Transverse colon (tissue), 4 donors: ENCODE measurements around the gene C1orf198. TPM values are rescaled to one million over a fixed set of nuclear protein-coding genes. Genes with fewer than 3 reads are reported as not detected.

ENCODE experiments used
- DNase-seq: peaks from one replicate; pipeline ENCODE4 v3.0.0-alpha.2; 2019
- H3K27ac ChIP-seq, 4 donors: fragments of 200-600 bp; sonication (generic); 2 replicates each; pipeline ENCODE4 v1.5.1; 2016 to 2018; ENCODE audit warnings: inconsistent platforms in 4 of 4
- H3K27me3 ChIP-seq: fragments of 200-600 bp; sonication (generic); 2 replicates; pipeline ENCODE4 v1.5.1; 2017; ENCODE audit warnings: inconsistent platforms
- H3K36me3 ChIP-seq, 4 donors: fragments of 200-600 bp; sonication (generic); 2 replicates each; pipeline ENCODE4 v1.5.1; 2017 to 2019; ENCODE audit warnings: inconsistent platforms in 4 of 4
- H3K4me1 ChIP-seq, 4 donors: fragments of 200-600 bp; sonication (generic); 2 replicates each; pipeline ENCODE4 v1.5.1; 2017 to 2020; ENCODE audit warnings: inconsistent platforms in 4 of 4
- H3K4me3 ChIP-seq, 4 donors: fragments of 200-600 bp; sonication (generic); 1 replicate in 1 of 4; 2 replicates in 3 of 4; pipeline versions ENCODE4 v1.5.1 to v1.6.1; 2017 to 2019; ENCODE audit warnings: inconsistent platforms in 4 of 4
- H3K9me3 ChIP-seq, 2 donors: fragments of 200-600 bp; sonication (generic); 2 replicates each; pipeline ENCODE4 v1.5.1; 2017 to 2019; ENCODE audit warnings: inconsistent platforms in 2 of 2
- EP300 ChIP-seq: sonication (generic); formaldehyde crosslinking; IDR thresholded peaks from one replicate; pipeline ENCODE4 v1.6.1; 2017; ENCODE audit warnings: antibody characterized with exemption, low read depth
- POLR2A ChIP-seq: fragments of 450-650 bp; IDR thresholded peaks from one replicate; pipeline ENCODE4 v1.6.1; 2016; ENCODE audit warnings: antibody characterized with exemption, mild to moderate bottlenecking, moderate library complexity
- POLR2AphosphoS5 ChIP-seq, 3 donors: sonication (generic); formaldehyde crosslinking; IDR thresholded peaks; one replicate each; pipeline ENCODE4 v1.6.1; 2016; ENCODE audit warnings: antibody characterized with exemption in 3 of 3
- WGBS, 2 donors: methylation state at CpG; one replicate each; pipeline ENCODE4 v1.1.5; 2018; ENCODE audit warnings: low coverage in 1 of 2; 5-methylcytosine and 5-hydroxymethylcytosine counted together
- in situ Hi-C, 4 donors: fragments of 200-750 bp; cut with MboI; loops; one replicate each; pipeline versions ENCODE4 v1.15.0 to v1.15.1; 2017; ENCODE audit warnings: low sequenced_read_pairs in 3 of 4, low pct_ligation_motif_present in 1 of 4, low pct_unique_long_range_greater_than_20kb in 1 of 4
- intact Hi-C: fragments of 100-400 bp; cut with DNase I; formaldehyde crosslinking; loops from one replicate; pipeline ENCODE4 v1.15.1; 2023; ENCODE audit warnings: low total_unique reads
- total RNA-seq, 4 donors: library from RNA; depleted of rRNA; stranded (reverse); fragments of >200 nt; gene quantifications; one replicate each; pipeline ENCODE4 v1.1.0, GENCODE V29; 2016
- TF ChIP-seq, protein P1 (sequence below), 5 experiments: fragments of 200-600 bp in 3 of 5; fragments of 450-650 bp in 2 of 5; sonication (generic) in 3 of 5; IDR thresholded peaks; 1 replicate in 2 of 5; 2 replicates in 3 of 5; pipeline ENCODE4 v1.5.1; 2016 to 2017; ENCODE audit warnings: antibody characterized with exemption in 5 of 5, inconsistent platforms in 3 of 5, mild to moderate bottlenecking in 2 of 5, moderate library complexity in 1 of 5

The C1orf198 gene
- total RNA-seq, 4 donors from 2014 or later: 10.8 to 26.7 (median 18.2) TPM

- no peak for DNase-seq
- Histone ChIP-seq H3K9me3 (no peaks in the 10 kb centered on the region), H3K4me1 (no peaks in the 10 kb centered on the region), H3K36me3 (no peaks in the 10 kb centered on the region), H3K4me3 (no peak overlapping the region), H3K27ac (no peak overlapping the region), H3K27me3 (no peaks in the 10 kb centered on the region)
- 56 to 63% methylated on average over 1 of the region's 1 CpG for WGBS, 2 donors
- in situ Hi-C loops: no loop called here
- no peak for TF ChIP-seq EP300
- TF ChIP-seq POLR2AphosphoS5 (IDR thresholded peaks at IDR 0.05): no peak
- TF ChIP-seq, protein P1, sequence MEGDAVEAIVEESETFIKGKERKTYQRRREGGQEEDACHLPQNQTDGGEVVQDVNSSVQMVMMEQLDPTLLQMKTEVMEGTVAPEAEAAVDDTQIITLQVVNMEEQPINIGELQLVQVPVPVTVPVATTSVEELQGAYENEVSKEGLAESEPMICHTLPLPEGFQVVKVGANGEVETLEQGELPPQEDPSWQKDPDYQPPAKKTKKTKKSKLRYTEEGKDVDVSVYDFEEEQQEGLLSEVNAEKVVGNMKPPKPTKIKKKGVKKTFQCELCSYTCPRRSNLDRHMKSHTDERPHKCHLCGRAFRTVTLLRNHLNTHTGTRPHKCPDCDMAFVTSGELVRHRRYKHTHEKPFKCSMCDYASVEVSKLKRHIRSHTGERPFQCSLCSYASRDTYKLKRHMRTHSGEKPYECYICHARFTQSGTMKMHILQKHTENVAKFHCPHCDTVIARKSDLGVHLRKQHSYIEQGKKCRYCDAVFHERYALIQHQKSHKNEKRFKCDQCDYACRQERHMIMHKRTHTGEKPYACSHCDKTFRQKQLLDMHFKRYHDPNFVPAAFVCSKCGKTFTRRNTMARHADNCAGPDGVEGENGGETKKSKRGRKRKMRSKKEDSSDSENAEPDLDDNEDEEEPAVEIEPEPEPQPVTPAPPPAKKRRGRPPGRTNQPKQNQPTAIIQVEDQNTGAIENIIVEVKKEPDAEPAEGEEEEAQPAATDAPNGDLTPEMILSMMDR (IDR thresholded peaks at IDR 0.05): no peak
- no peak for TF ChIP-seq POLR2A
- intact Hi-C loops: no loop called here
These were observed 36.5 kb downstream of the C1orf198 start for GRCh38 chr1:230831771-230832170.

- 86 to 95% methylated on average over 3 to 4 of the region's 4 CpGs for WGBS, 2 donors
- no peak for DNase-seq
- Histone ChIP-seq H3K36me3 (no peaks in the 10 kb centered on the region), H3K4me3 (no peak overlapping the region), H3K27me3 (no peaks in the 10 kb centered on the region), H3K4me1 (peaks cover 0 to 18% (median 13%) of the 10 kb centered on the region in 4 donors), H3K9me3 (no peaks in the 10 kb centered on the region), H3K27ac (no peak overlapping the region)
- intact Hi-C loops: no loop called here
- in situ Hi-C loops: no loop called here
- TF ChIP-seq POLR2A: no peak
- no peak for TF ChIP-seq POLR2AphosphoS5 (IDR thresholded peaks at IDR 0.05)
- no peak for TF ChIP-seq EP300
- TF ChIP-seq, protein P1 (IDR thresholded peaks at IDR 0.05): no peak
These were observed 39.9 kb downstream of the C1orf198 start for GRCh38 chr1:230828421-230828820.

GRCh38 chr1:230827801-230828200, 40.5 kb downstream of the C1orf198 start:
- H3K9me3 ChIP-seq: no peaks in the 10 kb centered on the region
- H3K36me3 ChIP-seq: no peaks in the 10 kb centered on the region
- no peaks in the 10 kb centered on the region for H3K27me3 ChIP-seq
- H3K27ac ChIP-seq: no peak overlapping the region
- intact Hi-C loops: no loop called here
- TF ChIP-seq POLR2A (no peak), EP300 (no peak)
- TF ChIP-seq, protein P1 (IDR thresholded peaks at IDR 0.05): no peak
- no peak for DNase-seq
- H3K4me3 ChIP-seq: no peak overlapping the region
- peaks cover 0 to 18% (median 13%) of the 10 kb centered on the region in 4 donors for H3K4me1 ChIP-seq
- in situ Hi-C loops: no loop called here
- 67 to 76% methylated on average over 3 to 5 of the region's 5 CpGs for WGBS, 2 donors

DNA sequence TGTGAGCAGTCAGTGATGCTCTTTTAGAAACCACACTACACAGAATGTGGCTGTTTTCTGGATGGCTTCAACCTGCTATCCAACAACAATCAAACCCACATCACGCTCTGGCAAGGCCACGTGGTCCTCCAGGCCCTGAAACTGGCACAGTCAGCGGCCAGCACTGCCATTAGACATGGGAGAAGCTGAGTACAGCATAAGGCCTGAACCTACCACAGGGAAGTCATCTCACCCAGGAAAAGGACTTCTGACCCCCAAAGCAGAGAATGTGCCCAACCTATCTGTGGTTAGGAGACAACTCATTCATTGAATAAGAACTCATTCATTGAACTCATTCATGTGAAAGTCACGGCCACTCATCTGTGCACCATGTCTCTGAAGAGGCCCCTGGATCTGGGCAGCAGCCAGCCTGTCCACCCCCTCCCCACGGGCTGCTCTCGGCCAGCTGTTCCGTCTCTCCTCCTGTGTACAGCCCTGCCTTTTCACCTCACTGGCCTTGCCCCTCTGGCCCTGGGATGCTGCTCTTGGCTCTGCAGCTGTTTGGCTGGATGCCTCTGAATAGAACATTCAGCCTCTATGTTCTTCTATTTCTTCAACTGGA, 41.1 kb downstream of the C1orf198 start:
- H3K9me3 ChIP-seq: no peaks in the 10 kb centered on the region
- H3K36me3 ChIP-seq: no peaks in the 10 kb centered on the region
- no peaks in the 10 kb centered on the region for H3K27me3 ChIP-seq
- intact Hi-C loops (no loop called here), in situ Hi-C loops (no loop called here)
- DNase-seq: no peak
- H3K4me1 ChIP-seq: peaks cover 0 to 18% (median 13%) of the 10 kb centered on the region in 4 donors
- TF ChIP-seq POLR2AphosphoS5 (IDR thresholded peaks at IDR 0.05) (no peak), EP300 (no peak), POLR2A (no peak)
- TF ChIP-seq, protein P1 (IDR thresholded peaks at IDR 0.05): no peak
- H3K27ac ChIP-seq: no peak overlapping the region
- H3K4me3 ChIP-seq: no peak overlapping the region
- 74% methylated on average over 7 of the region's 7 CpGs; no CpG with 5 or more reads in 1 of the 2 donors for WGBS, 2 donors
